Measurements from ENCODE around the gene SHF. TPM values are rescaled to one million over a fixed set of nuclear protein-coding genes. Genes with fewer than 3 reads are reported as not detected.
A peak's percentile ranks its signal among the peaks of the same experiment; 100 is the strongest.

The SHF gene
- total RNA-seq, 2 donors from 2014 or later: 0.81 to 1.4 TPM

GRCh38 chr15:45185069-45185779 lies 2.5 kb downstream of the SHF start:
- ATAC-seq: no peak
- Mint-ChIP-seq H3K36me3 (no peaks in the 10 kb centered on the region), H3K27ac (no peak overlapping the region), H3K27me3 (peaks cover 18 to 22% of the 10 kb centered on the region in 2 donors), H3K4me1 (ENCODE audit: low read depth in 2 of 2) (peaks cover 19 to 25% of the 10 kb centered on the region in 2 donors), H3K9me3 (no peaks in the 10 kb centered on the region), H3K4me3 (no peak overlapping the region)
- no peak for DNase-seq (ENCODE audit: low spot score)

GRCh38 chr15:45184562-45185041 lies 3.2 kb downstream of the SHF start:
- no peak for DNase-seq (ENCODE audit: low spot score)
- Mint-ChIP-seq H3K9me3 (no peaks in the 10 kb centered on the region), H3K27ac (no peak overlapping the region), H3K4me3 (no peak overlapping the region), H3K27me3 (peaks cover 14 to 18% of the 10 kb centered on the region in 2 donors), H3K4me1 (ENCODE audit: low read depth in 2 of 2) (peaks cover 26 to 30% of the 10 kb centered on the region in 2 donors), H3K36me3 (no peaks in the 10 kb centered on the region)
- no peak for ATAC-seq

GRCh38 chr15:45183511-45183910 lies 4.3 kb downstream of the SHF start:
- Mint-ChIP-seq H3K27ac (no peak overlapping the region), H3K4me3 (no peak overlapping the region)
- DNase-seq (ENCODE audit: low spot score): no peak

GRCh38 chr15:45182996-45183395 lies 4.8 kb downstream of the SHF start:
- DNase-seq (ENCODE audit: low spot score): no peak
- peaks cover 17 to 25% of the 10 kb centered on the region in 2 donors for H3K4me1 Mint-ChIP-seq (ENCODE audit: low read depth in 2 of 2)
- no peak for ATAC-seq
- no peak overlapping the region for H3K4me3 Mint-ChIP-seq
- H3K27ac Mint-ChIP-seq: no peak overlapping the region
- H3K9me3 Mint-ChIP-seq: no peaks in the 10 kb centered on the region
- H3K36me3 Mint-ChIP-seq: no peaks in the 10 kb centered on the region
- H3K27me3 Mint-ChIP-seq: peaks cover 6 to 14% of the 10 kb centered on the region in 2 donors

More at GRCh38 chr15:45183511-45183910, 4.3 kb downstream of the SHF start:
- ATAC-seq: no peak
- Mint-ChIP-seq H3K4me1 (ENCODE audit: low read depth in 2 of 2) (peaks cover 22 to 28% of the 10 kb centered on the region in 2 donors), H3K27me3 (peaks cover 10 to 17% of the 10 kb centered on the region in 2 donors), H3K36me3 (no peaks in the 10 kb centered on the region), H3K9me3 (no peaks in the 10 kb centered on the region)

- Mint-ChIP-seq H3K9me3 (no peaks in the 10 kb centered on the region), H3K27me3 (peaks cover 1 to 11% of the 10 kb centered on the region in 2 donors), H3K27ac (no peak overlapping the region), H3K36me3 (no peaks in the 10 kb centered on the region), H3K4me3 (no peak overlapping the region), H3K4me1 (ENCODE audit: low read depth in 2 of 2) (peaks cover 13 to 24% of the 10 kb centered on the region in 2 donors)
- DNase-seq (ENCODE audit: low spot score) (no peak), ATAC-seq (no peak)
These were observed 6.1 kb downstream of the SHF start for GRCh38 chr15:45181491-45182285.

- Mint-ChIP-seq H3K36me3 (no peaks in the 10 kb centered on the region), H3K27ac (peak overlapping the region; percentile 10 to 68), H3K4me3 (peak overlapping the region; percentile 32), H3K4me1 (ENCODE audit: low read depth in 2 of 2) (peaks cover 12 to 23% of the 10 kb centered on the region in 2 donors), H3K27me3 (peaks cover 0 to 6% of the 10 kb centered on the region in 2 donors), H3K9me3 (no peaks in the 10 kb centered on the region)
- DNase-seq (ENCODE audit: low spot score) (no peak), ATAC-seq (no peak)
These were observed 6.9 kb downstream of the SHF start for GRCh38 chr15:45180648-45181436.

GRCh38 chr15:45180201-45180600 lies 7.6 kb downstream of the SHF start:
- peak overlapping the region; percentile 10 to 68 for H3K27ac Mint-ChIP-seq
- peak; percentile 78 for DNase-seq (ENCODE audit: low spot score)
- H3K4me1 Mint-ChIP-seq (ENCODE audit: low read depth in 2 of 2): peaks cover 12 to 23% of the 10 kb centered on the region in 2 donors
- no peaks in the 10 kb centered on the region for H3K36me3 Mint-ChIP-seq
- ATAC-seq: peak; percentile 88 to 90
- H3K27me3 Mint-ChIP-seq: peaks cover 0 to 2% of the 10 kb centered on the region in 2 donors
- H3K9me3 Mint-ChIP-seq: no peaks in the 10 kb centered on the region
- peak overlapping the region; percentile 32 for H3K4me3 Mint-ChIP-seq

GRCh38 chr15:45179221-45179985 lies 8.4 kb downstream of the SHF start:
- H3K4me3 Mint-ChIP-seq: peak overlapping the region; percentile 32
- peaks cover 12 to 23% of the 10 kb centered on the region in 2 donors for H3K4me1 Mint-ChIP-seq (ENCODE audit: low read depth in 2 of 2)
- H3K9me3 Mint-ChIP-seq: no peaks in the 10 kb centered on the region
- no peak for DNase-seq (ENCODE audit: low spot score)
- no peak for ATAC-seq
- H3K27me3 Mint-ChIP-seq: peaks cover 0 to 2% of the 10 kb centered on the region in 2 donors
- H3K27ac Mint-ChIP-seq: no peak overlapping the region
- H3K36me3 Mint-ChIP-seq: no peaks in the 10 kb centered on the region

GRCh38 chr15:45177285-45177684 lies 10.5 kb downstream of the SHF start:
- no peak for ATAC-seq
- no peak overlapping the region for H3K27ac Mint-ChIP-seq
- H3K4me3 Mint-ChIP-seq: no peak overlapping the region
- DNase-seq (ENCODE audit: low spot score): no peak
- peaks cover 0 to 2% of the 10 kb centered on the region in 2 donors for H3K27me3 Mint-ChIP-seq
- H3K4me1 Mint-ChIP-seq (ENCODE audit: low read depth in 2 of 2): peaks cover 12 to 20% of the 10 kb centered on the region in 2 donors
- H3K36me3 Mint-ChIP-seq: no peaks in the 10 kb centered on the region
- H3K9me3 Mint-ChIP-seq: no peaks in the 10 kb centered on the region

GRCh38 chr15:45174577-45174976 lies 13.2 kb downstream of the SHF start:
- no peaks in the 10 kb centered on the region for H3K9me3 Mint-ChIP-seq
- peaks cover 0 to 4% of the 10 kb centered on the region in 2 donors for H3K4me1 Mint-ChIP-seq (ENCODE audit: low read depth in 2 of 2)
- DNase-seq (ENCODE audit: low spot score) (no peak), ATAC-seq (no peak)
- no peaks in the 10 kb centered on the region for H3K27me3 Mint-ChIP-seq
- no peaks in the 10 kb centered on the region for H3K36me3 Mint-ChIP-seq
- no peak overlapping the region for H3K4me3 Mint-ChIP-seq
- H3K27ac Mint-ChIP-seq: no peak overlapping the region

- Mint-ChIP-seq H3K4me1 (ENCODE audit: low read depth in 2 of 2) (peaks cover 0 to 4% of the 10 kb centered on the region in 2 donors), H3K4me3 (no peak overlapping the region), H3K27me3 (no peaks in the 10 kb centered on the region), H3K36me3 (no peaks in the 10 kb centered on the region), H3K27ac (no peak overlapping the region), H3K9me3 (no peaks in the 10 kb centered on the region)
- no peak for ATAC-seq
- DNase-seq (ENCODE audit: low spot score): no peak
These were observed 13.7 kb downstream of the SHF start for GRCh38 chr15:45174069-45174468.

GRCh38 chr15:45171912-45172311 lies 15.9 kb downstream of the SHF start:
- no peaks in the 10 kb centered on the region for H3K9me3 Mint-ChIP-seq
- ATAC-seq (no peak), DNase-seq (ENCODE audit: low spot score) (no peak)
- no peaks in the 10 kb centered on the region for H3K36me3 Mint-ChIP-seq
- H3K4me3 Mint-ChIP-seq: no peak overlapping the region
- no peak overlapping the region for H3K27ac Mint-ChIP-seq
- no peaks in the 10 kb centered on the region for H3K27me3 Mint-ChIP-seq
- H3K4me1 Mint-ChIP-seq (ENCODE audit: low read depth in 2 of 2): peaks cover 0 to 4% of the 10 kb centered on the region in 2 donors

Measured in natural killer cell treated with Interleukin-12 subunit alpha and Interleukin-12 subunit beta and Interleukin-15 and Interleukin-18, amount 100 ng/mL, for 72 hours (primary cell).